WI38 (cell line): ENCODE results near the gene USP9Y.

Source experiments
- H3K4me3 ChIP-seq: 2 replicates; pipeline ENCODE4 v1.5.1; 2011; ENCODE audit warnings: low read depth, mild to moderate bottlenecking, control low read depth, low read length
- TF ChIP-seq, protein P1 (sequence below): IDR thresholded peaks from 2 replicates; pipeline ENCODE4 v1.5.1; 2012; ENCODE audit warnings: low read depth, mild to moderate bottlenecking, control low read depth, low read length

Gene USP9Y

GRCh38 chrY:12896973-12897372 lies 195.9 kb downstream of the USP9Y start:
- TF ChIP-seq, protein P1, sequence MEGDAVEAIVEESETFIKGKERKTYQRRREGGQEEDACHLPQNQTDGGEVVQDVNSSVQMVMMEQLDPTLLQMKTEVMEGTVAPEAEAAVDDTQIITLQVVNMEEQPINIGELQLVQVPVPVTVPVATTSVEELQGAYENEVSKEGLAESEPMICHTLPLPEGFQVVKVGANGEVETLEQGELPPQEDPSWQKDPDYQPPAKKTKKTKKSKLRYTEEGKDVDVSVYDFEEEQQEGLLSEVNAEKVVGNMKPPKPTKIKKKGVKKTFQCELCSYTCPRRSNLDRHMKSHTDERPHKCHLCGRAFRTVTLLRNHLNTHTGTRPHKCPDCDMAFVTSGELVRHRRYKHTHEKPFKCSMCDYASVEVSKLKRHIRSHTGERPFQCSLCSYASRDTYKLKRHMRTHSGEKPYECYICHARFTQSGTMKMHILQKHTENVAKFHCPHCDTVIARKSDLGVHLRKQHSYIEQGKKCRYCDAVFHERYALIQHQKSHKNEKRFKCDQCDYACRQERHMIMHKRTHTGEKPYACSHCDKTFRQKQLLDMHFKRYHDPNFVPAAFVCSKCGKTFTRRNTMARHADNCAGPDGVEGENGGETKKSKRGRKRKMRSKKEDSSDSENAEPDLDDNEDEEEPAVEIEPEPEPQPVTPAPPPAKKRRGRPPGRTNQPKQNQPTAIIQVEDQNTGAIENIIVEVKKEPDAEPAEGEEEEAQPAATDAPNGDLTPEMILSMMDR, result no peak

GRCh38 chrY:12898604-12899003 lies 197.6 kb downstream of the USP9Y start:
- no peak overlapping the region for H3K4me3 ChIP-seq
- TF ChIP-seq, protein P1, result no peak

More at GRCh38 chrY:12896973-12897372, 195.9 kb downstream of the USP9Y start:
- H3K4me3 ChIP-seq, result no peak overlapping the region

- no peak within 1 kb of the TSS for H3K4me3 ChIP-seq
- TF ChIP-seq, protein P1, result no peak
Measured at GRCh38 chrY:12904618-12905516, 203.8 kb downstream of the USP9Y start, which contains the start of gene DDX3Y. TSS of gene DDX3Y (plus strand) at chrY:12904868. CDS start at chrY:12904937, 69 bp downstream.

- no peak overlapping the region for H3K4me3 ChIP-seq
- TF ChIP-seq, protein P1, result no peak
Measured at GRCh38 chrY:12905517-12905872, 204.5 kb downstream of the USP9Y start.

GRCh38 chrY:12905895-12906294 lies 204.9 kb downstream of the USP9Y start:
- TF ChIP-seq, protein P1, result no peak
- H3K4me3 ChIP-seq, result no peak overlapping the region
